IMR-90 (cell line): ENCODE results near the gene CNOT3. TPM values are rescaled to one million over a fixed set of nuclear protein-coding genes. Genes with fewer than 3 reads are reported as not detected.

Source experiments
- ATAC-seq: fragments of 200-7000 bp; cut with Tn5 transposase; 2 replicates; pipeline ENCODE4 v1.9.1; 2020; ENCODE audit warnings: low read depth, mild to moderate bottlenecking, moderate library complexity
- BruUV-seq: library from RNA; stranded (reverse); fragments of 400-500 nt; replicated peaks from 2 replicates; lab custom pipeline; 2021; lab: Mats Ljungman, UMichigan
- CTCF ChIA-PET: fragments of 300-600 bp; formaldehyde crosslinking; extraction: SDS; loops from one replicate; lab custom pipeline; 2021; ENCODE audit warnings: antibody characterized with exemption; lab: Yijun Ruan, JAX
- POLR2A ChIA-PET: fragments of 300-600 bp; sonication (Branson Sonifier 250); formaldehyde crosslinking; loops from one replicate; lab custom pipeline; 2022; ENCODE audit warnings: antibody characterized with exemption; ENCODE audit not compliant: unreplicated experiment; lab: Charles Lee
- DNase-seq: peaks from one replicate; pipeline ENCODE4 v3.0.0; 2013
- H2AFZ ChIP-seq: replicated peaks from 2 replicates; pipeline ENCODE3; 2013; ENCODE audit warnings: low read length, mild to moderate bottlenecking; ENCODE audit not compliant: poor library complexity
- H2AK5ac ChIP-seq: 2 replicates; pipeline ENCODE4 v1.6.1; 2013; ENCODE audit warnings: low read depth, low read length, inconsistent platforms
- H2AK9ac ChIP-seq: replicated peaks from 2 replicates; pipeline ENCODE3; 2013; ENCODE audit warnings: mild to moderate bottlenecking, low read depth, low read length, moderate library complexity; ENCODE audit not compliant: poor library complexity
- H2BK120ac ChIP-seq: 2 replicates; pipeline ENCODE4 v1.6.1; 2013; ENCODE audit warnings: low read depth, low read length, inconsistent platforms
- H2BK15ac ChIP-seq: 3 replicates; pipeline ENCODE4 v1.6.1; 2013; ENCODE audit warnings: low read depth, low read length, inconsistent platforms
- H2BK20ac ChIP-seq: 2 replicates; pipeline ENCODE4 v1.6.1; 2013; ENCODE audit warnings: low read depth, mild to moderate bottlenecking, inconsistent platforms, low read length, moderate library complexity
- H2BK5ac ChIP-seq: 2 replicates; pipeline ENCODE4 v1.6.1; 2013; ENCODE audit warnings: mild to moderate bottlenecking, low read depth, low read length, inconsistent platforms; ENCODE audit not compliant: poor library complexity, severe bottlenecking
- H3K14ac ChIP-seq: replicated peaks from 2 replicates; pipeline ENCODE4 v1.6.1; 2013; ENCODE audit warnings: low read depth, low read length, inconsistent platforms
- H3K18ac ChIP-seq: 2 replicates; pipeline ENCODE4 v1.6.1; 2013; ENCODE audit warnings: low read depth, low read length, control low read depth
- H3K23ac ChIP-seq: 2 replicates; pipeline ENCODE4 v1.6.1; 2013; ENCODE audit warnings: low read depth, low read length, inconsistent platforms
- H3K27ac ChIP-seq: 2 replicates; pipeline ENCODE4 v1.5.1; 2013; ENCODE audit warnings: mild to moderate bottlenecking, control low read depth, low read length; ENCODE audit not compliant: insufficient read depth
- H3K27me3 ChIP-seq: 2 replicates; pipeline ENCODE4 v1.6.1; 2013; ENCODE audit warnings: low read length; ENCODE audit not compliant: control insufficient read depth, insufficient read depth
- H3K36me3 ChIP-seq: 2 replicates; pipeline ENCODE4 v1.6.1; 2013; ENCODE audit warnings: low read length, mixed read lengths; ENCODE audit not compliant: control insufficient read depth, insufficient read depth
- H3K4ac ChIP-seq: 2 replicates; pipeline ENCODE4 v1.6.1; 2013; ENCODE audit warnings: low read depth, low read length, inconsistent platforms
- H3K4me1 ChIP-seq: 2 replicates; pipeline ENCODE4 v1.6.1; 2013; ENCODE audit warnings: low read length, mixed read lengths; ENCODE audit not compliant: control insufficient read depth, insufficient read depth
- H3K4me2 ChIP-seq: 2 replicates; pipeline ENCODE4 v1.6.1; 2013; ENCODE audit warnings: low read depth, mild to moderate bottlenecking, control low read depth, low read length, moderate library complexity
- H3K4me3 ChIP-seq: 2 replicates; pipeline ENCODE4 v1.5.1; 2013; ENCODE audit warnings: low read depth, mild to moderate bottlenecking, control low read depth, low read length, moderate library complexity; ENCODE audit not compliant: insufficient read depth
- H3K56ac ChIP-seq: 2 replicates; pipeline ENCODE4 v1.6.1; 2013; ENCODE audit warnings: low read length, inconsistent platforms; ENCODE audit not compliant: insufficient read depth; ENCODE audit errors: extremely low read depth
- H3K79me1 ChIP-seq, 2 experiments: 2 replicates each; pipeline ENCODE4 v1.6.1; 2013; ENCODE audit warnings: low read length in 2 of 2, inconsistent platforms in 1 of 2, low read depth in 1 of 2
- H3K9ac ChIP-seq: 2 replicates; pipeline ENCODE4 v1.6.1; 2013; ENCODE audit warnings: low read depth, low read length, control low read depth
- H3K9me1 ChIP-seq: 2 replicates; pipeline ENCODE4 v1.6.1; 2013; ENCODE audit warnings: low read length, inconsistent platforms; ENCODE audit not compliant: insufficient read depth
- H3K9me3 ChIP-seq: 2 replicates; pipeline ENCODE4 v1.6.1; 2013; ENCODE audit warnings: low read length; ENCODE audit not compliant: control insufficient read depth, insufficient read depth
- H4K20me1 ChIP-seq: 2 replicates; pipeline ENCODE4 v1.6.1; 2013; ENCODE audit warnings: low read length, inconsistent platforms; ENCODE audit not compliant: insufficient read depth
- H4K5ac ChIP-seq: 2 replicates; pipeline ENCODE4 v1.6.1; 2013; ENCODE audit warnings: mild to moderate bottlenecking, low read depth, low read length, control low read depth
- H4K8ac ChIP-seq, 2 experiments: 2 replicates each; pipeline ENCODE4 v1.6.1; 2013; ENCODE audit warnings: low read depth in 2 of 2, low read length in 2 of 2, control low read depth in 1 of 2, inconsistent platforms in 1 of 2
- H4K91ac ChIP-seq: 2 replicates; pipeline ENCODE4 v1.6.1; 2013; ENCODE audit warnings: low read depth, low read length, inconsistent platforms; ENCODE audit not compliant: insufficient read depth
- BHLHE40 ChIP-seq: fragments of 150-350 bp; IDR thresholded peaks from 2 replicates; pipeline ENCODE4 v1.6.1; 2016; ENCODE audit warnings: mild to moderate bottlenecking, low read depth, low read length
- CEBPB ChIP-seq: IDR thresholded peaks from 2 replicates; pipeline ENCODE4 v1.6.1; 2012; ENCODE audit warnings: low read depth, low read length, improper control_type of control experiment
- CHD1 ChIP-seq: IDR thresholded peaks from 2 replicates; pipeline ENCODE4 v1.6.1; 2012; ENCODE audit warnings: low read depth, low read length, improper control_type of control experiment
- MAZ ChIP-seq: IDR thresholded peaks from 2 replicates; pipeline ENCODE4 v1.6.1; 2012; ENCODE audit warnings: low read depth, mild to moderate bottlenecking, low read length, improper control_type of control experiment, moderate library complexity, borderline replicate concordance
- MXI1 ChIP-seq: IDR thresholded peaks from 2 replicates; pipeline ENCODE4 v1.6.1; 2012; ENCODE audit warnings: low read depth, mild to moderate bottlenecking, low read length, moderate library complexity, borderline replicate concordance
- RFX5 ChIP-seq: IDR thresholded peaks from 2 replicates; pipeline ENCODE4 v1.8.0; 2012; ENCODE audit warnings: low read depth, mild to moderate bottlenecking, low read length, moderate library complexity
- WGBS, 2 experiments: methylation state at CpG; one replicate each; pipeline versions ENCODE4 v1.1.5 to v1.1.7; 2013; ENCODE audit warnings: missing lambda C conversion rate in 2 of 2; ENCODE audit not compliant: insufficient read length in 1 of 2; ENCODE audit errors: extremely low coverage in 2 of 2; 5-methylcytosine and 5-hydroxymethylcytosine counted together
- dilution Hi-C: fragments of 300-500 bp; cut with HindIII; formaldehyde crosslinking; loops from one replicate; pipeline ENCODE4 v1.14.3; 2018; ENCODE audit warnings: low sequenced_read_pairs; ENCODE audit not compliant: unreplicated experiment
- in situ Hi-C: fragments of 300-500 bp; cut with MboI; formaldehyde crosslinking; loops from 3 replicates; pipeline ENCODE4 v1.14.3; 2019; ENCODE audit warnings: low sequenced_read_pairs, inconsistent platforms, mixed read lengths
- intact Hi-C: fragments of 100-400 bp; cut with micrococcal nuclease; formaldehyde crosslinking; loops from 2 replicates; pipeline ENCODE4 v1.10.0; 2022
- polyA plus RNA-seq, 3 experiments: library from polyadenylated mRNA; depleted of rRNA; stranded (reverse); fragments of >200 nt; gene quantifications; 2 replicates each; pipeline ENCODE4 v1.2.3, GENCODE V29; 2012; ENCODE audit warnings: low replicate concordance in 1 of 3
- total RNA-seq: library from RNA; depleted of rRNA; stranded (reverse); fragments of >200 nt; gene quantifications from 2 replicates; pipeline ENCODE4 v1.2.3, GENCODE V29; 2012
- TF ChIP-seq, protein P1 (sequence below): fragments of 150-350 bp; IDR thresholded peaks from 2 replicates; pipeline ENCODE4 v1.6.1; 2017; ENCODE audit warnings: mild to moderate bottlenecking, antibody characterized with exemption, low read length, low read depth
- TF ChIP-seq, protein P2 (sequence below): fragments of 150-350 bp; IDR thresholded peaks from 2 replicates; pipeline ENCODE4 v1.6.1; 2016; ENCODE audit warnings: low read depth, mild to moderate bottlenecking, low read length, moderate library complexity, borderline replicate concordance
- TF ChIP-seq, protein P3 (sequence below): conservative IDR thresholded peaks from 2 replicates; pipeline ENCODE4 v1.5.1; 2012; ENCODE audit warnings: mild to moderate bottlenecking, low read depth, low read length, improper control_type of control experiment

The CNOT3 gene
- total and polyA plus RNA-seq, 2 of the 4 experiments (the other 2 are of a cell fraction): 5.4 to 26.7 TPM

DNA sequence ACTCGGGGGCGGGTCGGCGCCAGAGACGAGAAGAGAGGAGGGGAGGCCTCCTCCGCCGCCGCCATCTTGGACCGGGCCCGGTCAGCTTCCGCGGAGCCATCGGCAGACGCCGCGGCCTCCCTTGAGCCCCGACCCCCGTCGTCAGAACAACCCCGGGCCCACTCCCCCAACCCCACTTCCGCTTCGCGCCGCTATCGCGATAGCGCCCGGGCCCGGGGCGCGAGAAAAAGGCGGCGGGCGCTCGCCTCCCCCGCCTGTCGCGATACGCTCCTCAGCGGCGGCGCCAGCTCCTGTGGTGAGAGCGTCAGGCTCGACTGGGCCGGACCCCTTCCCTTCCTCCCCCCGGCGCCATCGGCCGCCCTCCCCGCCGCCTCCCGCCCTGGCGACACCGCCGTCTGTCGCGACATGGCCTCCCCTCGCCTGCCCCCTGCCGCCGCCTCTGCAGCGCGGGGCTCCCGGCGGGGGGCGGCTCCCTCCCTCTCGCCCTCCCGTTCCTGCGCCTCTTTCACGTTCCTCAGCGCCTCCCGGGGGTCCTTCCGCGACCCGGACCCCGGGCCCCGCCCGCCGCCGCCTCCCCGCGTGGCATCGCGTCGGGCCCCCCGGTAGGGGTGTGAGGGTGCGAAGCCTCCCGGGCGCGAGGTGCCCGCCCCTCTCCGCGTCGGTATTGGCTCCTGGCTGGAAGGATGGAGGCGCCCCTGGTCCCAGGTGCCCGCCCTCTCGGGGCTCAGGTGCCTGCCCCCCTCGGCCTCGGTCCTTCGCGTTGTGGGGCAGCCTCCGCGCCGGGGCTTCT is at the start of gene CNOT3 (continued):
- TF ChIP-seq, protein P1, sequence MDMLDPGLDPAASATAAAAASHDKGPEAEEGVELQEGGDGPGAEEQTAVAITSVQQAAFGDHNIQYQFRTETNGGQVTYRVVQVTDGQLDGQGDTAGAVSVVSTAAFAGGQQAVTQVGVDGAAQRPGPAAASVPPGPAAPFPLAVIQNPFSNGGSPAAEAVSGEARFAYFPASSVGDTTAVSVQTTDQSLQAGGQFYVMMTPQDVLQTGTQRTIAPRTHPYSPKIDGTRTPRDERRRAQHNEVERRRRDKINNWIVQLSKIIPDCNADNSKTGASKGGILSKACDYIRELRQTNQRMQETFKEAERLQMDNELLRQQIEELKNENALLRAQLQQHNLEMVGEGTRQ: no peak
- no peak for TF ChIP-seq CEBPB

DNA sequence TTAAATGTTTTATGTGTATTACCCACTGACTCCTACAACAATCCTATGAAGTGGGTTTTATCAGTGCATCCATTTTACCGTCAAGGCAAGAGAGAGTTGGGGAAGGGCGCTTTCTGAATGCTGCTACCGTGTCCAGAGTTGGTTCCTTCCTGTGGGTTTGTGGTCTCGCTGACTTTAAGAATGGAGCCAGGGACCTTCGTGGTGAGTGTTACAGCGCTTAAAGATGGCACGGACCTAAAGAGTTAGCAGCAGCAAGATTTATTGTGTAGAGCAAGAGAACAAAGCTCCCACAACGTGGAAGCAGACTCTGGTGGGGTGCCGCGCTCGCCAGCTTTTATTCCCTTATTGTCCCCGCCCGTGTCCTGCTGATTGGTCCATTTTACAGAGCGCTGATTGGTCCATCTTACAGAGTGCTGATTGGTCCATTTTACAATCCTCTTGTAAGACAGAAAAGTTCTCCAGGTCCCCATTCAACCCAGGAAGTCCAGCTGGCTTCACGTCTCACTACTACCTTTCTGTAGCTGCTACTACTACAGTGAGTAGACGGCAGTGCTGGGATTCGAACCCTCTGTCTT is 43.0 kb upstream of the CNOT3 start:
- no peaks in the 10 kb centered on the region for H3K36me3 ChIP-seq
- H3K14ac ChIP-seq: no peak overlapping the region
- no peak overlapping the region for H3K27ac ChIP-seq
- H2AFZ ChIP-seq: no peak overlapping the region
- no peaks in the 10 kb centered on the region for H3K9me1 ChIP-seq
- H3K4ac ChIP-seq: no peak overlapping the region
- dilution Hi-C loops (no loop called here), in situ Hi-C loops (no loop called here), intact Hi-C loops (loop anchor here (10.0 kb wide), 1 partner anchor 760 kb away; the partner anchor contains the start of gene ZNF845)
- WGBS, 2 experiments: 92% methylated on average over 2 of the region's 17 CpGs; no CpG with 5 or more reads in 1 of the 2 experiments
- H3K56ac ChIP-seq: no peak overlapping the region
- H2BK120ac ChIP-seq: no peak overlapping the region
- peaks cover 3% of the 10 kb centered on the region; the same call in 1 of the 2 replicates for H3K27me3 ChIP-seq
- H3K4me1 ChIP-seq: peaks cover 6% of the 10 kb centered on the region
- no peak overlapping the region for H3K23ac ChIP-seq
- CTCF ChIA-PET: interaction anchor here (0.6 kb wide), 1 partner anchor 17 kb away, joined by 3 read pairs; no protein-coding TSS in a partner anchor
- H2AK9ac ChIP-seq: no peak overlapping the region
- BruUV-seq: no TSS peak
- H3K4me2 ChIP-seq: no peak overlapping the region
- H4K20me1 ChIP-seq: no peaks in the 10 kb centered on the region
- H2BK20ac ChIP-seq: no peak overlapping the region
- POLR2A ChIA-PET: no interaction called here
- H4K5ac ChIP-seq: no peak overlapping the region
- H2BK15ac ChIP-seq: no peak overlapping the region
- no peaks in the 10 kb centered on the region for H3K79me1 ChIP-seq
- no peaks in the 10 kb centered on the region for H3K9me3 ChIP-seq
- H3K9ac ChIP-seq: no peak overlapping the region
- no peak overlapping the region for H2AK5ac ChIP-seq
- H4K8ac ChIP-seq: no peak overlapping the region
- DNase-seq: no peak
- no peak overlapping the region for H2BK5ac ChIP-seq
- no peak overlapping the region for H3K18ac ChIP-seq
- H3K4me3 ChIP-seq: no peak overlapping the region
- no peak for ATAC-seq
- H4K91ac ChIP-seq: no peak overlapping the region
- TF ChIP-seq CEBPB (no peak), MXI1 (no peak), BHLHE40 (no peak), MAZ (no peak), CHD1 (no peak), RFX5 (no peak)
- TF ChIP-seq, protein P2, sequence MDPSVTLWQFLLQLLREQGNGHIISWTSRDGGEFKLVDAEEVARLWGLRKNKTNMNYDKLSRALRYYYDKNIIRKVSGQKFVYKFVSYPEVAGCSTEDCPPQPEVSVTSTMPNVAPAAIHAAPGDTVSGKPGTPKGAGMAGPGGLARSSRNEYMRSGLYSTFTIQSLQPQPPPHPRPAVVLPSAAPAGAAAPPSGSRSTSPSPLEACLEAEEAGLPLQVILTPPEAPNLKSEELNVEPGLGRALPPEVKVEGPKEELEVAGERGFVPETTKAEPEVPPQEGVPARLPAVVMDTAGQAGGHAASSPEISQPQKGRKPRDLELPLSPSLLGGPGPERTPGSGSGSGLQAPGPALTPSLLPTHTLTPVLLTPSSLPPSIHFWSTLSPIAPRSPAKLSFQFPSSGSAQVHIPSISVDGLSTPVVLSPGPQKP: no peak
- TF ChIP-seq, protein P1: no peak
- TF ChIP-seq, protein P3, sequence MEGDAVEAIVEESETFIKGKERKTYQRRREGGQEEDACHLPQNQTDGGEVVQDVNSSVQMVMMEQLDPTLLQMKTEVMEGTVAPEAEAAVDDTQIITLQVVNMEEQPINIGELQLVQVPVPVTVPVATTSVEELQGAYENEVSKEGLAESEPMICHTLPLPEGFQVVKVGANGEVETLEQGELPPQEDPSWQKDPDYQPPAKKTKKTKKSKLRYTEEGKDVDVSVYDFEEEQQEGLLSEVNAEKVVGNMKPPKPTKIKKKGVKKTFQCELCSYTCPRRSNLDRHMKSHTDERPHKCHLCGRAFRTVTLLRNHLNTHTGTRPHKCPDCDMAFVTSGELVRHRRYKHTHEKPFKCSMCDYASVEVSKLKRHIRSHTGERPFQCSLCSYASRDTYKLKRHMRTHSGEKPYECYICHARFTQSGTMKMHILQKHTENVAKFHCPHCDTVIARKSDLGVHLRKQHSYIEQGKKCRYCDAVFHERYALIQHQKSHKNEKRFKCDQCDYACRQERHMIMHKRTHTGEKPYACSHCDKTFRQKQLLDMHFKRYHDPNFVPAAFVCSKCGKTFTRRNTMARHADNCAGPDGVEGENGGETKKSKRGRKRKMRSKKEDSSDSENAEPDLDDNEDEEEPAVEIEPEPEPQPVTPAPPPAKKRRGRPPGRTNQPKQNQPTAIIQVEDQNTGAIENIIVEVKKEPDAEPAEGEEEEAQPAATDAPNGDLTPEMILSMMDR: no peak
